Duodenal mucosa (tissue), 2 donors: ENCODE data around the gene LPAR4.
"Not testable (repeated sequence)": the region's sequence is repeated elsewhere in the genome, so short reads cannot be mapped to it uniquely, and the experiment has no call there.

Experiments used
- H3K27ac ChIP-seq: one replicate; pipeline ENCODE4 v1.7.0; 2013; ENCODE audit warnings: low read depth, low read length
- H3K27me3 ChIP-seq, 2 donors: one replicate each; pipeline ENCODE4 v1.7.0; 2013; ENCODE audit warnings: low read length in 2 of 2, control low read depth in 1 of 2; ENCODE audit not compliant: insufficient read depth in 2 of 2, control insufficient read depth in 1 of 2
- H3K36me3 ChIP-seq, 2 donors: one replicate each; pipeline ENCODE4 v1.7.0; 2013; ENCODE audit warnings: low read length in 2 of 2, control low read depth in 1 of 2; ENCODE audit not compliant: insufficient read depth in 2 of 2, control insufficient read depth in 1 of 2
- H3K4me1 ChIP-seq, 2 donors: one replicate each; pipeline ENCODE4 v1.7.0; 2013; ENCODE audit warnings: low read length in 2 of 2, control low read depth in 1 of 2; ENCODE audit not compliant: insufficient read depth in 2 of 2, control insufficient read depth in 1 of 2
- H3K4me3 ChIP-seq, 2 donors: one replicate each; pipeline ENCODE4 v1.7.0; 2013; ENCODE audit warnings: low read length in 2 of 2, low read depth in 1 of 2
- H3K9ac ChIP-seq, 2 donors: one replicate each; pipeline ENCODE4 v1.7.0; 2013; ENCODE audit warnings: low read length in 2 of 2, low read depth in 1 of 2
- H3K9me3 ChIP-seq, 2 donors: one replicate each; pipeline ENCODE4 v1.7.0; 2013; ENCODE audit warnings: low read length in 2 of 2, control low read depth in 1 of 2; ENCODE audit not compliant: control insufficient read depth in 1 of 2

Gene LPAR4

GRCh38 chrX:78753571-78753970, 6.1 kb downstream of the LPAR4 start:
- Histone ChIP-seq H3K4me1 (no peaks in the 10 kb centered on the region), H3K36me3 (no peaks in the 10 kb centered on the region), H3K4me3 (no peak overlapping the region), H3K27ac (no peak overlapping the region), H3K9ac (no peak overlapping the region), H3K9me3 (no peaks in the 10 kb centered on the region), H3K27me3 (no peaks in the 10 kb centered on the region)

GRCh38 chrX:78754917-78755316, 7.4 kb downstream of the LPAR4 start:
- Histone ChIP-seq H3K9ac (no peak overlapping the region), H3K36me3 (no peaks in the 10 kb centered on the region), H3K27ac (no peak overlapping the region), H3K9me3 (no peaks in the 10 kb centered on the region), H3K4me3 (no peak overlapping the region), H3K4me1 (no peaks in the 10 kb centered on the region), H3K27me3 (no peaks in the 10 kb centered on the region)

- Histone ChIP-seq H3K36me3 (no peaks in the 10 kb centered on the region), H3K9ac (no peak overlapping the region), H3K4me1 (no peaks in the 10 kb centered on the region), H3K4me3 (no peak overlapping the region), H3K27ac (no peak overlapping the region), H3K9me3 (no peaks in the 10 kb centered on the region), H3K27me3 (no peaks in the 10 kb centered on the region)
These were observed 11.6 kb downstream of the LPAR4 start for GRCh38 chrX:78759081-78759480.

GRCh38 chrX:78769101-78769755, 21.7 kb downstream of the LPAR4 start:
- no peaks in the 10 kb centered on the region for H3K36me3 ChIP-seq
- no peaks in the 10 kb centered on the region for H3K9me3 ChIP-seq
- H3K9ac ChIP-seq = no peak overlapping the region
- no peak overlapping the region for H3K27ac ChIP-seq
- no peaks in the 10 kb centered on the region for H3K4me1 ChIP-seq
- no peak overlapping the region for H3K4me3 ChIP-seq
- no peaks in the 10 kb centered on the region for H3K27me3 ChIP-seq

- no peak overlapping the region for H3K9ac ChIP-seq
- no peak overlapping the region for H3K4me3 ChIP-seq
- H3K9me3 ChIP-seq = no peaks in the 10 kb centered on the region
- no peaks in the 10 kb centered on the region for H3K36me3 ChIP-seq
- H3K27ac ChIP-seq = no peak overlapping the region
- H3K4me1 ChIP-seq = no peaks in the 10 kb centered on the region
- no peaks in the 10 kb centered on the region for H3K27me3 ChIP-seq
These were observed 22.4 kb downstream of the LPAR4 start for GRCh38 chrX:78769946-78770345.

GRCh38 chrX:78796916-78797315, 49.4 kb downstream of the LPAR4 start:
- Histone ChIP-seq H3K27me3 (no peaks in the 10 kb centered on the region), H3K4me3 (no peak overlapping the region), H3K4me1 (no peaks in the 10 kb centered on the region), H3K9ac (no peak overlapping the region), H3K27ac (no peak overlapping the region), H3K36me3 (no peaks in the 10 kb centered on the region), H3K9me3 (no peaks in the 10 kb centered on the region)

- no peaks in the 10 kb centered on the region for H3K36me3 ChIP-seq
- no peaks in the 10 kb centered on the region for H3K9me3 ChIP-seq
- no peaks in the 10 kb centered on the region for H3K4me1 ChIP-seq
- no peak overlapping the region for H3K4me3 ChIP-seq
- H3K9ac ChIP-seq = no peak overlapping the region
- no peaks in the 10 kb centered on the region for H3K27me3 ChIP-seq
- H3K27ac ChIP-seq = no peak overlapping the region
These were observed 52.6 kb downstream of the LPAR4 start for GRCh38 chrX:78800114-78800513.

- Histone ChIP-seq H3K27me3 (no peaks in the 10 kb centered on the region), H3K9me3 (no peaks in the 10 kb centered on the region), H3K9ac (no peak overlapping the region), H3K4me3 (no peak overlapping the region), H3K27ac (no peak overlapping the region), H3K4me1 (no peaks in the 10 kb centered on the region), H3K36me3 (no peaks in the 10 kb centered on the region)
These were observed 53.2 kb downstream of the LPAR4 start for GRCh38 chrX:78800694-78801093.

GRCh38 chrX:78801522-78801921, 54.0 kb downstream of the LPAR4 start:
- Histone ChIP-seq H3K4me3 (no peak overlapping the region), H3K27me3 (no peaks in the 10 kb centered on the region), H3K27ac (no peak overlapping the region), H3K36me3 (no peaks in the 10 kb centered on the region), H3K9ac (no peak overlapping the region), H3K9me3 (no peaks in the 10 kb centered on the region), H3K4me1 (no peaks in the 10 kb centered on the region)

GRCh38 chrX:78802526-78802925, 55.0 kb downstream of the LPAR4 start:
- not testable (repeated sequence) for H3K27ac ChIP-seq, H3K27me3 ChIP-seq, H3K9me3 ChIP-seq, H3K9ac ChIP-seq, H3K4me3 ChIP-seq, H3K4me1 ChIP-seq, H3K36me3 ChIP-seq
